ENCODE data around the gene GTF2A2. TPM values are rescaled to one million over a fixed set of nuclear protein-coding genes. Genes with fewer than 3 reads are reported as not detected.

GTF2A2 gene, protein sequence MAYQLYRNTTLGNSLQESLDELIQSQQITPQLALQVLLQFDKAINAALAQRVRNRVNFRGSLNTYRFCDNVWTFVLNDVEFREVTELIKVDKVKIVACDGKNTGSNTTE
- 148 to 190 TPM (median 177 TPM) in 5 replicates for total RNA-seq (2022; extraction: Qiagen RNA extraction)

DNA sequence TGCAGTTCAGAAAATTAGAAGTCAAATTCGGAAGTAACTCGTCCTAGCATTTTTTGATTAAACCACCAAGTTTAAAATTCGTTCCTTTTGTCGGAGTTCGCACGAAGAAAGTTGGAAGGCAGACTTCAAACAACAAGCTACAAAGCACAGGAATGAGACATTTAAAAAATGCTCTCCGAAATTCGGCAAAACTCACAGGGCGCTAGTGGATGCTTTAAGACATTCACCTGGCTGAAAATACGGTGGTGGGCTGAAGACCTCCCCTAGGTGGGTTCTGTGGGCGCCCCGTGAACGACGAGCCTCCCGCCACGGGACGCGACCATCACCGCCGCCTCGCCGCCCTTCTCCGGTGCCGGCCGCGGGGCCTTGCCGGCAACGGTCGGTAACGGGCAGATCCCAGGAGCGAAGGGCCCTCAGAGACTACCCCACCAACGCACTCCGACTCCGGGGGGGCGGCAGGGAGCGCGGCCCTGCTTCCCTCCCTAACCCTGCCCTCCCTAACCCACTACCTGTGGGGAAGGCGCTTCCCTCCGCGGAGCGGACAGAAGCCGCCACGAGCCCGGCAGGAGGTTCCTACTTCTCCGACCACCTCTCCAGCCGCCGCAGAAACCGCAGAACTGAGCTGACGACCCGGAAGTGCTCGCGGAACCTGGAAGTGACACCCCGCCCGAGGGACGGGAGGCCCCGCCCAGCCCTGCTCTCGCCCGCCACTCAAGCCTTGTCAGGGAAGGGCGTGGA, at the start of gene GTF2A2:
GTF2A2 (minus strand) TSS at position 619 of the 738 bp plus-strand sequence. CDS start 5,238 bp downstream, outside the sequence.

DNA sequence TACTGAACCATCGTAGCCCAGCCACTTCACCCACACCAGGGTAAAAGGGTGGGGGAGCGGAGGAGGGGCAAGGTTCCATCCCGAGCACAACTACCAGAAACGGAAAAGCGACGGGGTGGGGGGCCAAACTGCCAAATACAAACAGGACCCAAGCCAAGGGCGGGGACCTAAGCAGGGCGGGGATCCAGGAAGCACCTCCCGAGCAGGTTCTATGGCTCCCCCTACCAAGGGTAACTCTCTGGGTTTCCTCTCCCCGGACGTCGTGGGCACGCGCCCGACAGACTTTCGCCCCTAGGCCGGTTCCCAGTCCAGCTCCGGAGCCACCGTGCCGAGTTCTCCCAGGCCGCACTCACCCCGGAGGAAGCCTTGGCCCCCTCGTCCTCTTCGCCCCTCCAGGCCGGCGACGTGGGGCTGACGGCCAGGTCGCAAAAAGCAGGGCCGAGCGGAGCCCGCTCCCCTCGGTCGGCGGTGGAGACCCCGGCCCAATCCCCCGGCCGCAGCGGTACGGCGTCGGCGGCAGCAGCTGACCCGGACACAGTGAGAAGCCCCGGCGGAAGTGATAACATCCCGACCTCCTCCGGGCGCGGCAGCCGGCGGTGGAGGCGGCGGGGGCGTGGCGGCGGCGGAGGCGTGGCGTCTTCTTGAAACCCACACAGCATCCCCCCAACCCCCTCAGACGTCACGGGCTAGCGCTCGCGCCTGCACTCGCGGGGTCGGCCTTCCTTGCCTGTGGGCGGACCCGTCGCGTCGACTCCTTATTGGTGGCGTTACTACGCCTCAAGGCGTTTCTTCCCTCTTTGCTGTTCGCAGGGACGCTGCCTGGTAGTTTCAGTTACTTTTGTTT, 31.7 kb upstream of the GTF2A2 start, which contains the start of gene BNIP2:
BNIP2 (minus strand) TSS at position 539 of the 844 bp plus-strand sequence. CDS start 6,863 bp downstream, outside the sequence.

GRCh38 chr15:59611276-59612260, 45.7 kb downstream of the GTF2A2 start, which contains the start of gene GCNT3:
TSS of gene GCNT3 (plus strand) at chr15:59611783. CDS start at chr15:59618239, 6,456 bp downstream.

Other genes with a start within 250 kb of the GTF2A2 start
- 10.7 to 12.7 TPM (median 11.4 TPM) in 5 replicates for gene FAM81A, start 219.3 kb downstream of the GTF2A2 start, total RNA-seq (2022; extraction: Qiagen RNA extraction)
- gene GCNT3, start 45.7 kb downstream of the GTF2A2 start, total RNA-seq (2022; extraction: Qiagen RNA extraction): 121 to 140 TPM (median 128 TPM) in 5 replicates
- gene BNIP2, start 31.8 kb upstream of the GTF2A2 start, total RNA-seq (2022; extraction: Qiagen RNA extraction): 63.6 to 93.9 TPM (median 67.8 TPM) in 5 replicates